Measurements from ENCODE around the gene FKBP5. TPM values are rescaled to one million over a fixed set of nuclear protein-coding genes. Genes with fewer than 3 reads are reported as not detected.

FKBP5 gene
- total and polyA plus RNA-seq, 2 donors (not counting 1 experiment from before 2014, with no cell fraction given): 2.8 to 7.4 TPM

DNA sequence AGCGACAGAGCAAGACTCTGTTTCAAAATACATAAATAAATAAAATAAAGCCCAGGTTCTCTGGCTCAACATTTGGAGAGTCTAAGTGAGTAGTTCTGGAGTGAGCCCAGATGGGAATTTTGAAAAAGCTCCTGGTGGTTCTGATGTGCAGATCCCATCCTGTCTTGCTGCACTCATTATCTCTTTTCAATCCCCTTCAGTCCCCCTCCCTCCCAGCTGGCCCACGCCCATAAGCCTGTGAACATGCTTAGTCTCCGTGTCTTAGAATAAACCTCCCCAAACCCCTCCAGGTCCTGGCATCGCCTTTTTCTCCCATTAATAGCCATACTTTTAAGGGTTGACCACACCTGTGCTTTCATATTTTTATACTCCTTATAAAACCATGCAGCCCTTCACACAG is 156.6 kb downstream of the FKBP5 start:
- H3K27me3 Mint-ChIP-seq: peaks cover 19% of the 10 kb centered on the region
- no peaks in the 10 kb centered on the region for H3K4me1 Mint-ChIP-seq
- Histone ChIP-seq H3K27ac (ENCODE audit: low read length in 2 of 2) (no peak overlapping the region), H3K9me3 (ENCODE audit: control extremely low read depth in 1 of 3, control insufficient read depth in 2 of 3, insufficient read depth in 1 of 3, low read length in 2 of 3) (no peaks in the 10 kb centered on the region), H3K36me3 (replicated peaks in 1 of 2; ENCODE audit: control extremely low read depth in 1 of 2, control insufficient read depth in 1 of 2, extremely low read depth in 1 of 2, insufficient read depth in 2 of 2, low read length in 1 of 2) (no peaks in the 10 kb centered on the region), H3K9ac (ENCODE audit: low read length) (no peak overlapping the region), H3K4me1 (ENCODE audit: control insufficient read depth in 2 of 2, insufficient read depth in 2 of 2, low read length in 2 of 2) (no peaks in the 10 kb centered on the region), H3K27me3 (replicated peaks in 1 of 4; ENCODE audit: control extremely low read depth in 1 of 4, control insufficient read depth in 3 of 4, insufficient read depth in 4 of 4, low read length in 3 of 4) (peaks cover 0 to 5% (median under 1%) of the 10 kb centered on the region in 4 experiments), H3K4me2 (replicated peaks; ENCODE audit: low read depth, low read length, poor library complexity, severe bottlenecking) (no peak overlapping the region), H4K20me1 (ENCODE audit: control insufficient read depth, insufficient read depth, low read length, poor library complexity, severe bottlenecking) (no peaks in the 10 kb centered on the region), H3K4me3 (ENCODE audit: control extremely low read depth in 1 of 5, extremely low read depth in 1 of 5, insufficient read depth in 1 of 5, low read depth in 2 of 5, low read length in 4 of 5) (no peak overlapping the region), H3K79me2 (ENCODE audit: control insufficient read depth, insufficient read depth, low read length) (no peaks in the 10 kb centered on the region), H2AFZ (ENCODE audit: insufficient read depth, low read depth, low read length, poor library complexity, severe bottlenecking) (no peak overlapping the region)
- ATAC-seq (ENCODE audit: low read depth): no peak
- no peak for DNase-seq
- ChIA-PET POLR2A (no interaction called here), CTCF (interaction anchor here (1.0 kb wide), 1 partner anchor 52 kb away, joined by 3 read pairs; no protein-coding TSS in a partner anchor)
- H3K4me3 Mint-ChIP-seq: no peak overlapping the region
- TF ChIP-seq, protein P1, sequence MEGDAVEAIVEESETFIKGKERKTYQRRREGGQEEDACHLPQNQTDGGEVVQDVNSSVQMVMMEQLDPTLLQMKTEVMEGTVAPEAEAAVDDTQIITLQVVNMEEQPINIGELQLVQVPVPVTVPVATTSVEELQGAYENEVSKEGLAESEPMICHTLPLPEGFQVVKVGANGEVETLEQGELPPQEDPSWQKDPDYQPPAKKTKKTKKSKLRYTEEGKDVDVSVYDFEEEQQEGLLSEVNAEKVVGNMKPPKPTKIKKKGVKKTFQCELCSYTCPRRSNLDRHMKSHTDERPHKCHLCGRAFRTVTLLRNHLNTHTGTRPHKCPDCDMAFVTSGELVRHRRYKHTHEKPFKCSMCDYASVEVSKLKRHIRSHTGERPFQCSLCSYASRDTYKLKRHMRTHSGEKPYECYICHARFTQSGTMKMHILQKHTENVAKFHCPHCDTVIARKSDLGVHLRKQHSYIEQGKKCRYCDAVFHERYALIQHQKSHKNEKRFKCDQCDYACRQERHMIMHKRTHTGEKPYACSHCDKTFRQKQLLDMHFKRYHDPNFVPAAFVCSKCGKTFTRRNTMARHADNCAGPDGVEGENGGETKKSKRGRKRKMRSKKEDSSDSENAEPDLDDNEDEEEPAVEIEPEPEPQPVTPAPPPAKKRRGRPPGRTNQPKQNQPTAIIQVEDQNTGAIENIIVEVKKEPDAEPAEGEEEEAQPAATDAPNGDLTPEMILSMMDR (IDR thresholded peaks at IDR 0.05): no peak
- no peak for TF ChIP-seq EZH2 (IDR thresholded peaks at IDR 0.05; ENCODE audit: borderline replicate concordance, insufficient read depth, low read depth, low read length, poor library complexity, severe bottlenecking)
- intact Hi-C loops (cut with micrococcal nuclease): no loop called here
- WGBS (ENCODE audit: insufficient coverage): 92% methylated on average over 3 of the region's 4 CpGs
- no peak overlapping the region for H3K27ac Mint-ChIP-seq
- H3K9me3 Mint-ChIP-seq (ENCODE audit: insufficient read depth): no peaks in the 10 kb centered on the region

DNA sequence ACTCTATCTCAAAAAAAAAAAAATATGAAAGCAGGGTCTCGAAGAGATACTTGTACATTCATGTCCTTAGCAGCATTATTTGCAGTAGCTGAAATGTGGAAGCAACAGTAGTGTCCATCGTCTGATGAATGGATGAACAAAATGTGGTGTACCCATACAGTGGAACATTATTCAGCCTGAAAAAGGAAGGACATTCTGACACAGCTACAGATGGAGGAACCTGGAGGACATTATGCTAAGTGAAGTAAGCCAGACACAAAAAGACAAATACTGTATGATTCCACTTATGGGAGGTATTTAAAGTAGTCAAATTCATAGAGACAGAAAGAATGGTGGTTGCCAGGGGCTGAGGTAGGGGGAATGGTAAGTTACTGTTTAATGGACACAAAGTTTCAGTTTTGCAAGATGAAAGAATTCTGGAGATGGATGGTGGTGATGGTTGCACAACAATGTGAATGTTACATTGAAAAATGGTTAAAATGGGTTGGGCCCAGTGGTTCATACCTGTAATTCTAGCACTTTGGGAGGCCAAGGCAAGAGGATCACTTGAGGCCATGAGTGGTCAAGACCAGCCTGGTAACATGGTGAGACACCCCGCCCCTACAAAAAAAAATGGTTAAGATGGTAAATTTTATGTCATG is 164.2 kb downstream of the FKBP5 start:
- POLR2A ChIA-PET: no interaction called here
- H3K79me2 ChIP-seq (ENCODE audit: control insufficient read depth, insufficient read depth, low read length): no peaks in the 10 kb centered on the region
- no peak overlapping the region for H3K27ac Mint-ChIP-seq
- H3K36me3 ChIP-seq (replicated peaks in 1 of 2; ENCODE audit: control extremely low read depth in 1 of 2, control insufficient read depth in 1 of 2, extremely low read depth in 1 of 2, insufficient read depth in 2 of 2, low read length in 1 of 2): no peaks in the 10 kb centered on the region
- TF ChIP-seq, protein P1 (IDR thresholded peaks at IDR 0.05): no peak
- no peak for TF ChIP-seq EZH2 (IDR thresholded peaks at IDR 0.05; ENCODE audit: borderline replicate concordance, insufficient read depth, low read depth, low read length, poor library complexity, severe bottlenecking)
- no peaks in the 10 kb centered on the region for H4K20me1 ChIP-seq (ENCODE audit: control insufficient read depth, insufficient read depth, low read length, poor library complexity, severe bottlenecking)
- CTCF ChIA-PET: interaction anchor here (0.8 to 10.6 kb wide), 7 partner anchors 9 to 262 kb away, joined by 3 to 119 read pairs (median 4); partner anchors contain the start of genes ARMC12 and TEAD3
- no CpG with 5 or more reads among the region's 3 CpGs for WGBS (ENCODE audit: insufficient coverage)
- no peak overlapping the region for H3K27ac ChIP-seq (ENCODE audit: low read length in 2 of 2)
- peaks cover 9% of the 10 kb centered on the region for H3K4me1 Mint-ChIP-seq
- H2AFZ ChIP-seq (ENCODE audit: insufficient read depth, low read depth, low read length, poor library complexity, severe bottlenecking): no peak overlapping the region
- intact Hi-C loops (cut with micrococcal nuclease): no loop called here
- no peak overlapping the region for H3K4me3 ChIP-seq (ENCODE audit: control extremely low read depth in 1 of 5, extremely low read depth in 1 of 5, insufficient read depth in 1 of 5, low read depth in 2 of 5, low read length in 4 of 5)
- no peaks in the 10 kb centered on the region for H3K27me3 Mint-ChIP-seq
- H3K9me3 Mint-ChIP-seq (ENCODE audit: insufficient read depth): no peaks in the 10 kb centered on the region
- DNase-seq (no peak), ATAC-seq (ENCODE audit: low read depth) (no peak)
- H3K4me3 Mint-ChIP-seq: no peak overlapping the region
- no peak overlapping the region for H3K4me2 ChIP-seq (replicated peaks; ENCODE audit: low read depth, low read length, poor library complexity, severe bottlenecking)
- peaks cover 0 to 5% (median 0%) of the 10 kb centered on the region in 4 experiments for H3K27me3 ChIP-seq (replicated peaks in 1 of 4; ENCODE audit: control extremely low read depth in 1 of 4, control insufficient read depth in 3 of 4, insufficient read depth in 4 of 4, low read length in 3 of 4)
- H3K9me3 ChIP-seq (ENCODE audit: control extremely low read depth in 1 of 3, control insufficient read depth in 2 of 3, insufficient read depth in 1 of 3, low read length in 2 of 3): no peaks in the 10 kb centered on the region
- peaks cover 3 to 9% of the 10 kb centered on the region in 2 donors for H3K4me1 ChIP-seq (ENCODE audit: control insufficient read depth in 2 of 2, insufficient read depth in 2 of 2, low read length in 2 of 2)
- H3K9ac ChIP-seq (ENCODE audit: low read length): no peak overlapping the region

All from B cell (primary cell).